ENCODE results near the gene MMP15.

Gene MMP15

DNA sequence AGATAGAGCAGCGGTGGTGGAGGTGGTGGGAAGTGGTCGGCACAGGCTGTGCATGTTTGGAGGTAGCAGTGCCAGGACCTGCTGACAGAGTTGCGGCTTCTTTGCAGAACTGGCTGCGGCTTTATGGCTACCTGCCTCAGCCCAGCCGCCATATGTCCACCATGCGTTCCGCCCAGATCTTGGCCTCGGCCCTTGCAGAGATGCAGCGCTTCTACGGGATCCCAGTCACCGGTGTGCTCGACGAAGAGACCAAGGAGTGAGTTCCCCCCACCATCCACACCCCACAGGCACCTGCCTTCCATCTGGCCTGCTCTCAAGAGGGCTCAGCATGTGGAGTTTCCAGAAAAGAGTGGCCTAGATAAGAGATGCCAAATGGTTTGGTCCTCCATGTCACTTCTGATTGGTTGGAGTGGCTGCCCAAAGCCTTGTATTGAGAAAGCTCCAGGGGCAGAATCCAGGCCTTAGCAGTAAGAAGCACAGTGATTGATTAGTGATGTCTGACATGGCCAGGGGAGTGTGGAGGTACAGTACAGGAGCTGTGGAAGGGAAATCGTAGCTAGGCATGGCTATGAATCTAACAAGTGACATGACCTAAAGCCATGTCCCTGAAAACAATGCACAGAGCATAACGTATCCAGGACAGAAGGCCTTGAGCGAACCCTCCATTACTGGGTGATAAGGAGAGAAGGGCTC, 12.0 kb downstream of the MMP15 start:
- no peak for DNase-seq

DNA sequence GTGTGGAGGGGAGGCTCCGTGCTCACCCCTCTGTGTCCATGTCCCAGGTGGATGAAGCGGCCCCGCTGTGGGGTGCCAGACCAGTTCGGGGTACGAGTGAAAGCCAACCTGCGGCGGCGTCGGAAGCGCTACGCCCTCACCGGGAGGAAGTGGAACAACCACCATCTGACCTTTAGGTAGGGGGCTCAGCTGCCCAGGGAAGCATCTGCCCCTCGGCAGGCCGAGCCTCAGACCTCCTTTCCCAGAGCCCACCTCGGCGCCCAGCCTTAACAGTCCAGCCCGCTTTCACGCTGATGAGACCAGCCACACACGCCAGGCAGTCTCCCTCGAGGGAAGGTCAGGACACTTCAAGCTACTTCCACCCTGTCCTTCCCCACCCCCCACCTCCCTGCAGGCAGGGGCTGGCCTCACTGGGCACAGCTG, 12.7 kb downstream of the MMP15 start:
- no peak for DNase-seq

DNA sequence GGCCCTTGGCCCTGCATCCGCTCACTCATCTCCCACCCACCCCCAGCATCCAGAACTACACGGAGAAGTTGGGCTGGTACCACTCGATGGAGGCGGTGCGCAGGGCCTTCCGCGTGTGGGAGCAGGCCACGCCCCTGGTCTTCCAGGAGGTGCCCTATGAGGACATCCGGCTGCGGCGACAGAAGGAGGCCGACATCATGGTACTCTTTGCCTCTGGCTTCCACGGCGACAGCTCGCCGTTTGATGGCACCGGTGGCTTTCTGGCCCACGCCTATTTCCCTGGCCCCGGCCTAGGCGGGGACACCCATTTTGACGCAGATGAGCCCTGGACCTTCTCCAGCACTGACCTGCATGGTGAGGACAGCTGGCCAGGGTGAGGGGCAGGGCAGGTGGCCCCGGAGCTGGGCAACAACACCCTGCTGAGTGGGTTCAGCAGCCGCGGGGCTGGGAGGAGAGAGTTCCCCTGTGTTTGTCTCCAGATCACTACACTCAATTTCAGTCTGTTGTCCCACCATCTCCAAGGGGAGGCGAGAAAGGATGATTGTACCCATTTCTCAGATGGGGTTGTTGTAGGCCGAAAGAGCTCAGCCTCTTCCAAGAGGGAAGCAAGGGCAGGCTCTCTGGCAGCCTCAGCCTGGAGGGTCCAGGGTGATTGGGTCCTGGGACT, 14.4 kb downstream of the MMP15 start:
- DNase-seq: no peak

DNA sequence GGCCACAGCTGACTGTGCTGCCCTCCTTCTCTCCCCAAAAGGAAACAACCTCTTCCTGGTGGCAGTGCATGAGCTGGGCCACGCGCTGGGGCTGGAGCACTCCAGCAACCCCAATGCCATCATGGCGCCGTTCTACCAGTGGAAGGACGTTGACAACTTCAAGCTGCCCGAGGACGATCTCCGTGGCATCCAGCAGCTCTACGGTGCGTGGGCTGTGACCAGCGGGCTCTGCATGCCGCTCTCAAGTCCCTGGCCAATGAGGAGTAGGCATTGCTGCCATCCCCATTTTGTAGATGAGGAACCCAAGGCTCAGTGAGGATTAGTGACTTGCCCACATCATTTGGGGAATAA, 14.9 kb downstream of the MMP15 start:
- DNase-seq: no peak

DNA sequence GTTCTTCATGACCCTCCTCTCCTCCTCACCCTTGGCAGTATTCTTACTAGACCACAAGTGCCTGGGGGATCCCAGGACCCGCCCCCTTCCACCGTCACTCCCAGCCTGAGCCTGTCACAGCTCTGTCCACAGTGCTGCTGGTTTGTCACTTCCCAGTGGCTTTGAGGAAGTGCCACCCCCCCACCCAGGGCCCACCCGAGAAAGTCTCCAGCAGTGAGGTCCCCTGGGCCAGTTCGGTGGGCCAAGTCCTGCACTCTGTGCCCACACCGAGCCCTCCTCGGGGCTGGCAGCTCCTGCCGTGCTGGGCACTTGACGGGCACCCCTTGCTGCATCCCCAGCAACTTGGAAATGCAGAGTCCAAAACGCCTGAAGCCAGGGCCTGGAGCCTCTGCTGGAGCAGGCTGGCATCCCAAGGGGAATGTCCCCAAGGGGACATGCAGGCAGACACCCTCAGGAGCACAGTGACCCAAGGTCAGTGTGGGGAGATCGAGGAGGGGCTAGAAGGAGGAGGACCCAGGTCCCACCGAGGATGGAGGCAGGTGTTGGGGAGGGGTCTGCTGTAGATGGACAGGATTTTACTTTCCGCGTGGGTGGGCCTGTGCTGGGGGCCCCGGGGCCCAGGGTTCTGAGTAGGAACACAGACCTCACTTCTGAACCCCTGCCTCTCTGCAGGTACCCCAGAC, 15.5 kb downstream of the MMP15 start:
- no peak for DNase-seq

DNA sequence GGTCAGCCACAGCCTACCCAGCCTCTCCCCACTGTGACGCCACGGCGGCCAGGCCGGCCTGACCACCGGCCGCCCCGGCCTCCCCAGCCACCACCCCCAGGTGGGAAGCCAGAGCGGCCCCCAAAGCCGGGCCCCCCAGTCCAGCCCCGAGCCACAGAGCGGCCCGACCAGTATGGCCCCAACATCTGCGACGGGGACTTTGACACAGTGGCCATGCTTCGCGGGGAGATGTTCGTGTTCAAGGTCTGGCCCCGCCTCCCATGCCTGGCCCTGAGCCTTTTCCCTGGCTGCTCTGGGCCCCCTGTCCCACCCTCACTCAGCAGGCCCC, 16.0 kb downstream of the MMP15 start:
- DNase-seq: no peak

DNA sequence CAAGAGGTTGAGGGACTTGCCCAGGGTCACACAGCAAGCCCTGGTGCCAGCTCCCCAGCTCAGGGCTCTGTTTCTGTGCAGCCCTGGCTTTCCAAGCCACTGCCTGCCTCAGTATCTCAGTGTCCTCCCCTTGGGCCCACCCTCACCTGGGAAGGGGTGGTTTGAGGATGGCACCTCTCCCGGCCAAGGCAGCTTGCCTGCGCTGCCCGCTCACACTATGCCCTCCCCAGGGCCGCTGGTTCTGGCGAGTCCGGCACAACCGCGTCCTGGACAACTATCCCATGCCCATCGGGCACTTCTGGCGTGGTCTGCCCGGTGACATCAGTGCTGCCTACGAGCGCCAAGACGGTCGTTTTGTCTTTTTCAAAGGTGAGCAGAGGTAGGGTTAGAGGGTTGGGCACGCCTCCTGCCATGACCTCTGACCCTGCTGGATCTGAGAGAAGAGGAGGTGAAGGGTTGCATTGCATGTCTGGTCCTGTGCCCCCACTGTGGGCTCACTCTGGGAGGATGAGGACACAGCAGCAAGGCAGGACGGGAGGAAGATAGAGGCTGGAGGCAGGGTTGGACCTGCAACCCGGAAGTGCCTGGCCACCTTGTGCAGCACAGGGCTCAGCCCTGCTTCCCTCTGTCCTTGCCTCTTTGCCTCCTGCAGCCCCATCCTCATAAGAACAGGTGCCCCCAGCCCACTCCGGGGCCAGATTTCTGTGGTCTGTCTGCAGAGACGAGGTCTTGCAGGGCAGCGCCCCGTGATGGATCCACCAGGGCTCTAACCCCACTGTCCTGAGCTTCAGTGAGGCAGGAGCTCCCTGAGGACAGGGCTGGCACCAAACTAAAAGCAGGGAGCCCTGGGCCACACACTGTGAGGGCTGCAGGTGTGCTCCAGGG, 16.7 kb downstream of the MMP15 start:
- DNase-seq: no peak

DNA sequence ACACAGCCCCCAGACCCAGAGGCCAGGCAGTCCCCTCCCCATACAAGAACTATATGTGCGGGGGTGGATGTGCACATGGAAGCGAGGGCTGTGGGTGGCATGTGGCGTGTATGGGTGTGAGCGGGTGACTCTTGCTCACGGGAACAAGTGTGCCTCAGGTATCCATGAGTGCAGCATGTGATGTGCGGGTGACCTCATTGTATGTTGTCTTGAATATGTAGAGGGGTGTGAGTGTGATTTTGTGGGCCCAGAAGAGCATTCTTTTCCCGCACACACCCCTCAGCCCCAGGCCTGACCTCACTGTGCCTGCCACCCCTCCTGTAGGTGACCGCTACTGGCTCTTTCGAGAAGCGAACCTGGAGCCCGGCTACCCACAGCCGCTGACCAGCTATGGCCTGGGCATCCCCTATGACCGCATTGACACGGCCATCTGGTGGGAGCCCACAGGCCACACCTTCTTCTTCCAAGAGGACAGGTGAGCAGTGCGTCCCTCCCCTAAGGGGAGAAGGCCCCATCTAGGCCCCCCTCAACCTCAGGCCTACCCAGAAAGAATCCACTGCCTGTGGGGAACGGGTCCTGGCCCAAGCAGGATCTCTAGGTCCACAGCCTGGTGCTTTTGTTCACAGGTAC, 17.4 kb downstream of the MMP15 start:
- DNase-seq: no peak

DNA sequence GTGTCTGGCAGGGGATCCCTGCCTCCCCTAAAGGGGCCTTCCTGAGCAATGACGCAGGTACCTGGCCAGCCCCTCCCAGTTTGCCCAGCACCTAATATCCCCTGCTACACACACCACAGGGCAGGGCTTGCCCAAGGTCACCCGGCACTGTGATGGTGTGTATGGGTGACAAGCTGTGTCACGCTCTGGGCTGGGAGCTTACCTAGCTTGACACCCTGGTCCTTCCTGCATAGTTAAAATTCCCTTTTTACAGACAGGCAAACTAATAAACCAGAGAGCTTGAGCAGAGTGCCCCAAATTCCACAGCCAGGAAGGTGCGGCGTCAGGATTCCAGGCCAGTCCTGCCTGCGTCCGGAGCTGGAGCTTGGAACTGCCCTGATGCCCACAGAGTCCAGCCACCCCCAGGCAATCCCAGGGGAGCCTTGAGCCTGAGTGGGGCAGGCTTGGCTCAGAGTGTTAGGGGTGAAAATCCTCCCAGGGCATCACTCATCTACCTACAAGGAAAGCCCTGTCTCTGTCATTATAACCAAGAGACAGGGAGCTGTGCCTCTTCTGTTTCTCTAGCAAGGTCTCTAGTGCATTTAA, 18.1 kb downstream of the MMP15 start:
- DNase-seq: no peak

DNA sequence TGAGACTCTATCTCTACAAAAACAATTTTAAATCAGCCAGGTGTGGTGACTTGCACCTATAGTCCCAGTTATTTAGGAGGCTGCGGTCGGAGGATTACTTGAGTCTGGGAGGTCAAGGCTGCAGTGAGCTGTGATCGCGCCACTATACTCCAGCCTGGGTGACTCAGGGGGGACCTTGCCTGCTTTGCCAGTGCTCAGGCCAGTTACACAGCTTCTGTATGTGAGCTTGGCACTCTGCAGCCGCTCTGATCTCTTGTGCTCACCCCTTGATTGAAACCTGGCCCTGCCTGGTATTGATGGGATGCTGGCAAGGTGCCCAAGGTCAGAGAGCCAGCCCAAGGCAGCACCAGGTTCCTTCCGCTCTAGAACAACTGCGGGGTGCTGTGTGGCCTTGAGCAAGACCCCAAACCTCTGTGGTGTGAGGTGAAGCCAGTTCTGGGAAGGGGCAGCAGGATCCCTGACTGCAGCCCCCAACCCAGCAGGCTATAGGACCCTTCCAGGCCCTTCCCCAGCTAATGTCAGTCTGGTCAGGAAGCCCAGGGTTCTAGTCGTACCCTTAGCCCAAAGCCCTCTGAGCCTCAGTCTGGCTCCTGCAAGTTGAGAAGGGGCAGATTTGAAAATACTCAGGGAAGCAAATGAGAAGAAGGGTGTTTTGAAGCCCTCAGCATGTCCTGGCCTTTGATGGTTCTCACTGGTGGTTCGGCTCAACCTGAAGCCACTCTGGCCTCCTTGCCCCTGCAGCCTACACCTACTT, 18.9 kb downstream of the MMP15 start:
- no peak for DNase-seq

DNA sequence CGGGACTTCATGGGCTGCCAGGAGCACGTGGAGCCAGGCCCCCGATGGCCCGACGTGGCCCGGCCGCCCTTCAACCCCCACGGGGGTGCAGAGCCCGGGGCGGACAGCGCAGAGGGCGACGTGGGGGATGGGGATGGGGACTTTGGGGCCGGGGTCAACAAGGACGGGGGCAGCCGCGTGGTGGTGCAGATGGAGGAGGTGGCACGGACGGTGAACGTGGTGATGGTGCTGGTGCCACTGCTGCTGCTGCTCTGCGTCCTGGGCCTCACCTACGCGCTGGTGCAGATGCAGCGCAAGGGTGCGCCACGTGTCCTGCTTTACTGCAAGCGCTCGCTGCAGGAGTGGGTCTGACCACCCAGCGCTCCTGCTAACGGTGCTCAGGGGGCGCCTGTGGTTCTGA, 19.5 kb downstream of the MMP15 start:
- DNase-seq: no peak

DNA sequence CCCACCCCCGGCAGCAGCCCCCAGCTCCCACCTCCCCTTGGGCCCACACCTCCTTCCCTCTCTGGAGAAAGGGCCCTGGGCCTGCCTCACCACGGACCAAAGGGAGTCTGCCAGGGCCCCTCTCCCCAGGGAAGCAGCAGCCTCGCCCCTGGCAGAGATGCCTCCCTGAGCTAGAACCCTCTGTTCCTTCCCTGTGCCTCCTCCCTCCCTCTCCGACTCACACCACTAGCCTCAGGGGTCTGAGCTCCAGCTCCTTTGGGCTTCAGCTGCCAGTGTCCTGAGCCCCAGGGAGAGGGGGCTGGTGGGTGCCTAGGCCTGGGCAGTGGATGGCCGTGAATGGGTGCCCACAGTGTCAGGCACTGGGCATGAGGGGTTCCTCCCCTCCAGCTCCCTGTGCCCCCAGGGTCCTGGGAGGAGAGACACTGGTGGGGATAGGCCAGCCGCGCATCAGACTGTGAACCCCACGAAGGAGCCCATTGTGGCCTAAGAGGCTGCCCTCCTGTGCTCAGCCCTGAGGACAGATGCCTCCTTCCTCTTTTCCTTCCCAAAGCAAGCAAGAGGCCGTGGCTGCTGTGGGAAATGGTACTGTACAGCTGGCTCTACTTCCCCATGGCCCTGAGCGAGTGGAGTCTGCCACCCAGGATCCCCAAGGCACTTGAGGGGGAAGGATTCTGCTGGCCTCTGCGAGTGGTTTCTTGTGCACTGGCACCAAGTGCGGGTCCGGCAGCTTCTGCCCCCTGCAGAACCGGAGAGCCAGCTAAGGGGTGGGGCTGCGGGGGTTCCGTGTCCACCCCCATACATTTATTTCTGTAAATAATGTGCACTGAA, 20.7 kb downstream of the MMP15 start:
- no peak for DNase-seq

DNA sequence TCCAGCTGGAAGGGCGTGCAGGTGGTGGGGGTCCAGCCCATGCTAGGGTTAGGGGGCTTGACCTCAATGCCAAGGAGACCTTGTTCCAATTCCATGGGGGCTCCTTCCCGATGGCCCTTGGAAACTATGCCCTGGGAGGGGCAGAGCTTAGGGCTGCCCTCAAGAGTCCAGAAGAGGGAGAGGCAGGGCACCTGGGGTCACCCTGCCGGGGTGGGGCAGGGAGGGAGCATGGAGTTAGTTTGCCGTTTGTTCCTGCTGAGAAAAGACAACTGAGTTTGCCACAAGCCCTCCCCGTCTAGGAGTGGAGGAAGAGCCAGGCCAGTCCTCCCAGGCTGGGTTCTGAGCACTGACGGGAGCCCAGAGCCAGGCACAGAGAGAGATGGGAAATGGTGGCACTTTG, 21.4 kb downstream of the MMP15 start:
- no peak for DNase-seq

DNA sequence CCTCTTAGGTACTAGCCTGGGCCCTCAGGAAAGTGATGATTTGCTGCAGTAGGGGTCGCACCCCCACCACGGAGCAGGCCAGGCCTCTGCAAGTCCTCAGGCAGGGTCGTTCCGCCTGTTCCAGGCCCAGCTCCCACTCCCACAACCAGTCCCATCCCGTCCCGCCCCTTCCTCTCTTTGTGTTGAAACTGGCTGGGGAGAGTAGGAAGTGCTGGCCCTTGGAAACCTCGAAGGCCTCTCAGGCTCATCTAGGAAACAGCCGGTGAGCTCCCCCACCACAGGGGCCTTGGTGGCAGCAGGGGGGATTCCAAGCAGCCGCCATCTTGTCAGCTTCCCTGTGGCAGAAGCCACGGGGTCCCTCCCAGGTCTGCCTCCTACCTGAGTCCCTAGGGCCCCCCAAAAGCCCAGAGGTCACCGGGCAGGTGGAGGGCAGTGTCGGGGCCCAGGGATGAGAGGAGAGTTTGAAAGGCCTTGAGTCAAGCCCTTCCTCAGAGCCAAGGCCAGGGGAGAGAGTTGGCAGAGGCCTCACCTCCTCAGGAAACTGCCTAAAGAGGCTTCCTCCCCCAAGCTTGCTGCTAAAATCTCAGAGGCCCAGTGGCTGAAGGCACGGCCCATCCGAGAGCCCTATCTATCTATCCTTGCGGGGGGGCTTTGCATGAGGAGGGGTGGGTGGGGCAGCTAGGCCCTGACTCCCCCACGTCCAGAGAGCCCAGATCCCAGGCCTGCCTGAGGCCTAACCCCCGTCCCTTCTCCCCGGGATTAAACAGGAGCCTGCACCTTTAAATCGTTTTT, 22.2 kb downstream of the MMP15 start:
- no peak for DNase-seq

DNA sequence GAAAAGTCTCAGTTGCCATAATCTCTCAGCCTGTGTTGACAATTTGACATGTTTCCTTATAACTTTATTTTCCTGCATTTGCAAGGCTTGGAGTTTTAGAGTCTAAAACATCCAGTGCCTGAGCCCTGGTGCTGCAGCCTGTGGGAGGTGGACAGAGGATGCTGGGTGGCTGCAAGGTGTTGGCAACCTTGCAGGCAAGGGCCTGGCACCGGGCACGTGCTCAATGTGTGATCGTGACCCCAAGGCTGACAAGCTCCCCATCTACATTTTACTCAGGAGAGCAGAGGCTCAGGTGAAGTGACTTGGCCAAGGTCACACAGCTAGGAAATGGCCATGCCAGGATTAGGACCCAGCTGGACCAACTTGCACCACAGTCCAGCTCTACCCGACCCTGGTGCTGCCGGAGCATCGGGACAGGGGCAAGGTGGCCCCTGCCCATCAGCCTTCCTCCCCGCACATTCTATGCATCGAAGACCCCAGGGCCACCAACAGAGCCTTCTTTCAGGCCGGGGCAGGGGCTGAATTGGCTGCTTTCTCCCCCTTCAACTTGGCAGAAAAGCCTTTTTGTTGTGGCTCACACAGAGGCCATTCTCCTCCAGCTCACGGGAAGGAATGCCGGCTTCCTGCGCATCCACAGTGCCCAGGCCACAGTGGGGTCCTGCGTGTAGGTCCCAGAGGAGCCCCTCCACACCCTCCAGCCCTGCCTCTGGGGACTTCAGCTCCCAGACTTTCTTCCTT, 23.1 kb downstream of the MMP15 start:
- DNase-seq: no peak

DNA sequence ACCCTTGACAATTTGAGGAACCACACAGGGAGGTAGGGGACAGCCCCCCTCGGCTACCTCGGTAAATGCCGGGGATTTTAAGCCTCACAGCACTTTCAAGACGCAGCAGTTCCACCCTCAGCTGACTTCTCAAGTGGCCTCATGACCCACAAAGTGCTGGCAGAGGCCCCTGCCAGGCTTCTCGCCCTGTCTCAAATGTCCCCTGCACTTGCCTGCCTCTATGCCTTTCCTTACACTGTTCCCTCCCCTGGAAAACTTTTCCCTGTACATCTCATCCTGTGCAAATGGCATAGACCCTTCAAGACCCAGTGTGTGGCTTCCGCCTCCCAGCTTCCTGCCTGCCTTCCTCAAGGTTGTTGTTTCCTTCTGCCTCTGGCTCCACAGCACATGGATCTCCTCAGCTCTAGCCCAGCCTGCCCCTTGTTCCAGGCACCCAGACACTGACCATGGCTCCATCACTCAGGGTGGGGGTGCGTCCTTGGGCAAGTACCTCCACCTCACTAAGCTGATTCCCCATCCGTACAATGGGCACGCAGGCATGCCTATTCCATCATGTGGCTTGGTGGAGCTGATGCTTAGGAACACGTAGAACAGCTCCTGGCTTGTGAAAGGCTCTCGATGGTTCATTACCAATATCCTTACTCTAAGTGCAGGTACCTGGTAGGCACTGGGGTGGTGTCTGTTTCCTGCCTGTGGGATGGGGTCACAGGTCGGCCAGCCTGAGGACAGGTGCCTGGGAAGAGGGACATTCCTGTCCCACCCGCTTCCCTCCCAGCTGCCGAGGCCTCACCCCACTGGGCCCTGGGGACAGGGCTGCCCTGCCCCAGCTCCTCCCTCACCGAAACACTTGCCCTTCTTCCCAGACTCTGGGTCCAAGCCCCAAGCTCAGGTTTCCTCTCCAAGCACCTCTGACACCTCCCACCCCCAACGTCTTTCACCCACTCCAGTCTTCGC, 24.0 kb downstream of the MMP15 start:
- DNase-seq: no peak

DNA sequence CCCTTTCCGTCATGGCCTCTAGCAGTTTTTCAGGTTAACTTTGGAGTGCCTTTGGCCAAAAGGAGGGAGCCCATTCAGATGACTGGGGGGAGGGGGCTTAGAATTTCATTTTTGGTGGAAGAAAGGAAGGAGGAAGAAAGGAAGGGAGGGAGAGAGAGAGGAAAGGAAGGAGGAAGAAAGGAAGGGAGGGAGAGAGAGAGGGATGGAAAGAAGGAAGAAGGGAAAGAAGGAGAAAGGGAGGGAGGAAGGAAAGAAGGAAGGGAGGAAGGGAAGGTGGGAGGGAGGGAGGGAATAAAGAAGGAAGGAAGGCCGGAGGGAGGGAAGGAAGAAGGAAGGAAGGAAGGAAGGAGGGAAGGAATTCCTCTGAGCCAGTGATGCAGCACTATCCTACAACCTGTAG, 25.7 kb downstream of the MMP15 start:
- no peak for DNase-seq

All from stimulated activated CD4-positive, alpha-beta T cell treated with anti-CD3 and anti-CD28 coated beads, Interleukin-2, amount 100 ng/mL, for 48 hours (primary cell).